OCI-LY7 (cell line): ENCODE measurements around the gene USP35. TPM values are rescaled to one million over a fixed set of nuclear protein-coding genes. Genes with fewer than 3 reads are reported as not detected.

Source experiments
- BruUV-seq: library from RNA; stranded (reverse); fragments of 400-500 nt; replicated peaks from 2 replicates; lab custom pipeline; 2021; lab: Mats Ljungman, UMichigan
- CTCF ChIA-PET: fragments of 300-600 bp; sonication (Branson Sonifier 250); formaldehyde crosslinking; loops from one replicate; lab custom pipeline; 2022; ENCODE audit warnings: antibody characterized with exemption; ENCODE audit not compliant: unreplicated experiment; lab: Charles Lee
- POLR2A ChIA-PET: fragments of 300-600 bp; sonication (Branson Sonifier 250); formaldehyde crosslinking; loops from one replicate; lab custom pipeline; 2022; ENCODE audit warnings: antibody characterized with exemption; lab: Charles Lee
- DNase-seq: peaks from one replicate; pipeline ENCODE4 v3.0.0-alpha.2; 2015; ENCODE audit warnings: low spot score
- H2AFZ ChIP-seq: fragments of 200-600 bp; sonication (generic), shearing (Covaris generic); 2 replicates; pipeline ENCODE4 v1.6.1; 2014; ENCODE audit warnings: mild to moderate bottlenecking, antibody characterized with exemption, low read length, moderate library complexity
- H3K27ac ChIP-seq: fragments of 200-600 bp; sonication (generic); 2 replicates; pipeline ENCODE4 v1.5.1; 2014; ENCODE audit warnings: mixed run types, low read depth, mild to moderate bottlenecking, moderate library complexity, low read length, inconsistent platforms; ENCODE audit not compliant: poor library complexity, severe bottlenecking
- H3K36me3 ChIP-seq: fragments of 200-600 bp; sonication (generic); 2 replicates; pipeline ENCODE4 v1.6.1; 2014; ENCODE audit warnings: mild to moderate bottlenecking, antibody characterized with exemption, low read length, moderate library complexity, mixed read lengths; ENCODE audit not compliant: insufficient read depth
- H3K4me1 ChIP-seq: fragments of 200-600 bp; sonication (generic); 2 replicates; pipeline ENCODE4 v1.5.1; 2014; ENCODE audit warnings: mild to moderate bottlenecking, low read length; ENCODE audit not compliant: insufficient read depth, poor library complexity, severe bottlenecking
- H3K4me2 ChIP-seq: fragments of 200-600 bp; sonication (generic); 2 replicates; pipeline ENCODE4 v1.6.1; 2014; ENCODE audit warnings: mild to moderate bottlenecking, low read length
- H3K4me3 ChIP-seq: fragments of 200-600 bp; sonication (generic); 2 replicates; pipeline ENCODE4 v1.5.1; 2014; ENCODE audit warnings: mild to moderate bottlenecking, low read depth, low read length; ENCODE audit not compliant: poor library complexity, severe bottlenecking
- H3K79me2 ChIP-seq: fragments of 200-600 bp; sonication (generic); 2 replicates; pipeline ENCODE4 v1.6.1; 2016; ENCODE audit warnings: low read depth, mild to moderate bottlenecking, low read length, moderate library complexity, mixed read lengths; ENCODE audit not compliant: insufficient read depth
- H3K9me2 ChIP-seq: fragments of 200-600 bp; sonication (generic); 2 replicates; pipeline ENCODE4 v1.6.1; 2016; ENCODE audit warnings: mild to moderate bottlenecking, low read length, mixed read lengths; ENCODE audit not compliant: insufficient read depth
- H3K9me3 ChIP-seq: fragments of 200-600 bp; sonication (generic); 2 replicates; pipeline ENCODE4 v1.6.1; 2014; ENCODE audit warnings: mild to moderate bottlenecking, mixed run types, low read length, mixed read lengths
- H4K20me1 ChIP-seq: fragments of 200-600 bp; sonication (generic); 2 replicates; pipeline ENCODE4 v1.6.1; 2014; ENCODE audit warnings: mild to moderate bottlenecking, antibody characterized with exemption, low read length, moderate library complexity, mixed read lengths; ENCODE audit not compliant: insufficient read depth
- EZH2phosphoT487 ChIP-seq: fragments of 200-600 bp; sonication (generic); IDR thresholded peaks from 2 replicates; pipeline ENCODE4 v1.6.1; 2018; ENCODE audit warnings: low read depth, borderline replicate concordance, mild to moderate bottlenecking, mixed run types, antibody characterized with exemption, low read length, moderate library complexity, mixed read lengths
- intact Hi-C: fragments of 100-400 bp; cut with micrococcal nuclease; formaldehyde crosslinking; loops from one replicate; pipeline ENCODE4 v1.10.0; 2022; ENCODE audit not compliant: unreplicated experiment
- total RNA-seq, 2 experiments: library from RNA; depleted of rRNA in 1 of 2; stranded (reverse); fragments of >200 nt in 1 of 2; shearing (Covaris generic) in 1 of 2; gene quantifications; 2 replicates each; pipeline ENCODE4 v1.2.3, GENCODE V29; 2014 to 2022
- TF ChIP-seq, protein P1 (sequence below): fragments of 200-600 bp; sonication (generic); conservative IDR thresholded peaks from 2 replicates; pipeline ENCODE4 v1.5.1; 2014; ENCODE audit warnings: mild to moderate bottlenecking, antibody characterized with exemption, low read length, moderate library complexity, mixed read lengths

USP35 gene
- total RNA-seq, 2 experiments from 2014 or later, result 3.2 to 4.9 TPM

DNA sequence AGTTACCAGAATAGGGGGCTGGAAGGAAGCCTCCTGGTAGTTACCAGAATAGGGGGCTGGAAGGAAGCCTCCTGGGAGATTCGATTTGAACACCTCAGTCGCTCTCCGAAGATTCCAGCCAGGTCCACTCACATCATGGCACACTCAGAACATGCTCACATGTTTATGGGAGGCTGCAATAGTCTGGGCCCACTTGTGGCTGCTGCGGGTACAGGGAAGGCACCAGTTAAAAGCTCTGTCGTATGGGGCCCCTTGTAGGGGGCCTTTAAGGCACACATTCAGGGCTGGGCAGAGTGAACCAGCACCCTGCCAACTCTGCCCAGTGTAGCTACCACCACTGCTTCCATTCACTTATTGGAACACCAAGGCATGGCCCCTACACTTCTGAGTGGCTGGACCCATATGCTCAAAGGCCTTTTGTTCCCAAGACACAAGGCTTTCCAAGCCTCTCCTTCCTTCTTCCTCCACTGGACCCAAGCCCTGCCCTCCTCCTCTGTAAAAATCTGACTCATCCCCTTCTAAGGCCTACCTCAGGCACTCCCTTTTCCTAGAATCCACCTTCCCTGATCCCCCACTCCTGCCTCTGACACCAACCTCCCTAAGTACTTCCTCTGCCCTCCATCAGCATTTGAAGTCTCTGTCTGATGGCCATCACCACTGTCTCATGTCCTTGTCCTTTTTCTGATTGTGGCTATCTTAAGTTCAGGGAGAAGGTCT is 28.0 kb downstream of the USP35 start:
- no TSS peak for BruUV-seq
- ChIA-PET POLR2A (no interaction called here), CTCF (no interaction called here)
- DNase-seq, result no peak
- Histone ChIP-seq H3K4me3 (no peak overlapping the region), H3K79me2 (no peaks in the 10 kb centered on the region), H3K4me2 (no peak overlapping the region), H3K9me2 (no peaks in the 10 kb centered on the region), H2AFZ (no peak overlapping the region), H3K4me1 (peaks cover 11% of the 10 kb centered on the region), H4K20me1 (no peaks in the 10 kb centered on the region), H3K36me3 (no peaks in the 10 kb centered on the region), H3K27ac (no peak overlapping the region), H3K9me3 (no peaks in the 10 kb centered on the region)
- intact Hi-C loops, result no loop called here
- TF ChIP-seq EZH2phosphoT487, result no peak
- TF ChIP-seq, protein P1, sequence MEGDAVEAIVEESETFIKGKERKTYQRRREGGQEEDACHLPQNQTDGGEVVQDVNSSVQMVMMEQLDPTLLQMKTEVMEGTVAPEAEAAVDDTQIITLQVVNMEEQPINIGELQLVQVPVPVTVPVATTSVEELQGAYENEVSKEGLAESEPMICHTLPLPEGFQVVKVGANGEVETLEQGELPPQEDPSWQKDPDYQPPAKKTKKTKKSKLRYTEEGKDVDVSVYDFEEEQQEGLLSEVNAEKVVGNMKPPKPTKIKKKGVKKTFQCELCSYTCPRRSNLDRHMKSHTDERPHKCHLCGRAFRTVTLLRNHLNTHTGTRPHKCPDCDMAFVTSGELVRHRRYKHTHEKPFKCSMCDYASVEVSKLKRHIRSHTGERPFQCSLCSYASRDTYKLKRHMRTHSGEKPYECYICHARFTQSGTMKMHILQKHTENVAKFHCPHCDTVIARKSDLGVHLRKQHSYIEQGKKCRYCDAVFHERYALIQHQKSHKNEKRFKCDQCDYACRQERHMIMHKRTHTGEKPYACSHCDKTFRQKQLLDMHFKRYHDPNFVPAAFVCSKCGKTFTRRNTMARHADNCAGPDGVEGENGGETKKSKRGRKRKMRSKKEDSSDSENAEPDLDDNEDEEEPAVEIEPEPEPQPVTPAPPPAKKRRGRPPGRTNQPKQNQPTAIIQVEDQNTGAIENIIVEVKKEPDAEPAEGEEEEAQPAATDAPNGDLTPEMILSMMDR, result no peak

DNA sequence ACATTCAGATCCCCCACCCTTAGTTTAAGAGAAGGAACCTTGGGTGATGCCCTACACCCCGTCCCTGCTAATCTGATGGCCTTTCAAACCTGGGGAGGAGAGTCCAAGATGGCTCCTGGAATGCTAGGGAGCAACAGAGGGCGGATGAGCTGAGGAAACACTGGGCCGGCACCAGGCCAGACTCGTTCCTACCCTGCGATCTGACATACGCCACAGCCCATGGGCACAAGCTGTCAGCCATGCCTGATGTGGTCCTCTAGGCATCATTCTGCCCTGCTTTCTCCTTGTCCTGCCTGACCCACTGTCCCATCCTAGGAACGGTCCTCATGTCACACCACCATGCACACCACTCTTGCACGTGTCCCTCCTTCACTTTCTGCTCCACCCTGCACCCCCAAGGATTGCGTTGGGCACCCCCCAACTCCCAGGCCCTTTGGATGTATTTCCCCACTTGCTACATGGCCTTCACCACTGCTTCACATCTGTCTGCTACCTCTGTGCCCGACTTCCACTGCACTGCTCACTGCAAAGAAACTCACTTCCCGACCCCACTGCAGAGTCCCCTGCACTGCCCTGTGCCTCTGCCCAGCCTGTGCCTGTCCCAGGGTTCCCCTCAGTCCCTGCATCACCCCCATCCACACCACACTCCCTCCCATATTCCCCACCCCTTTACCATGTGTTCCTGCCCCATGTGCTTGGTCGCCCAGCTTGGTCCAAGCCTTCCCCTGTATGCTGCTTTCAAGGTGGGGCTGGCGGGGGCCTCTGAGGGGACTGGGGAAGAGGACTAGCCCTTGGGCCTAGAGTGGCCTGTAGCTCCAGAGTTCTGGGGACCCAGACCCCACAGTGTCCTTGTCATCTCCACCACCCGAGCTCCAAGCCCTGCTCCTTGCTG is 29.2 kb downstream of the USP35 start:
- ChIA-PET CTCF (no interaction called here), POLR2A (no interaction called here)
- Histone ChIP-seq H3K9me2 (no peaks in the 10 kb centered on the region), H3K9me3 (no peaks in the 10 kb centered on the region), H4K20me1 (no peaks in the 10 kb centered on the region), H2AFZ (no peak overlapping the region), H3K4me1 (peaks cover 14% of the 10 kb centered on the region), H3K4me2 (no peak overlapping the region), H3K4me3 (no peak overlapping the region), H3K27ac (no peak overlapping the region), H3K79me2 (no peaks in the 10 kb centered on the region), H3K36me3 (no peaks in the 10 kb centered on the region)
- intact Hi-C loops, result no loop called here
- TF ChIP-seq EZH2phosphoT487, result no peak
- TF ChIP-seq, protein P1, result no peak
- no TSS peak for BruUV-seq
- DNase-seq, result no peak
